H1 (cell line): ENCODE measurements around the gene CTCF. TPM values are rescaled to one million over a fixed set of nuclear protein-coding genes. Genes with fewer than 3 reads are reported as not detected.

Experiments
- CREB1 ChIP-seq: IDR thresholded peaks from 2 replicates; pipeline ENCODE4 v1.6.1; 2012; ENCODE audit warnings: inconsistent platforms
- EP300 ChIP-seq, 2 experiments: IDR thresholded peaks; 1 replicate in 1 of 2; 2 replicates in 1 of 2; pipeline ENCODE4 v1.6.1; 2011 to 2012; ENCODE audit warnings: low read depth in 2 of 2, low read length in 2 of 2, mild to moderate bottlenecking in 2 of 2, borderline replicate concordance in 1 of 2, inconsistent platforms in 1 of 2, moderate library complexity in 1 of 2
- GTF2F1 ChIP-seq: IDR thresholded peaks from 2 replicates; pipeline ENCODE4 v1.6.1; 2012; ENCODE audit warnings: low read depth, low read length, improper control_type of control experiment, borderline replicate concordance
- POLR2A ChIP-seq, 2 experiments: IDR thresholded peaks; 1 replicate in 1 of 2; 2 replicates in 1 of 2; pipeline ENCODE4 v1.6.1; 2011; ENCODE audit warnings: low read depth in 2 of 2, low read length in 2 of 2, mild to moderate bottlenecking in 2 of 2; ENCODE audit errors: control extremely low read depth in 1 of 2
- RBBP5 ChIP-seq: IDR thresholded peaks from 2 replicates; pipeline ENCODE4 v1.7.1; 2012; ENCODE audit warnings: low read depth, mild to moderate bottlenecking, inconsistent platforms, low read length, moderate library complexity, borderline replicate concordance
- SP2 ChIP-seq: IDR thresholded peaks from 2 replicates; pipeline ENCODE4 v1.6.1; 2012; ENCODE audit warnings: mild to moderate bottlenecking, low read length, inconsistent platforms
- TAF1 ChIP-seq: IDR thresholded peaks from 2 replicates; pipeline ENCODE4 v1.6.1; 2011; ENCODE audit warnings: mild to moderate bottlenecking, low read depth, low read length
- ZNF274 ChIP-seq: IDR thresholded peaks from 2 replicates; pipeline ENCODE4 v1.7.0; 2012; ENCODE audit warnings: low read length, borderline replicate concordance; ENCODE audit errors: extremely low read depth
- polyA plus RNA-seq, 7 experiments: library from polyadenylated mRNA; depleted of rRNA in 3 of 7; stranded (reverse) in 5 of 7; unstranded in 2 of 7; fragments of >200 nt in 5 of 7; fragments of 200-250 nt in 2 of 7; gene quantifications; 1 replicate in 5 of 7; 2 replicates in 1 of 7; 4 replicates in 1 of 7; pipeline versions ENCODE4 v1.2.1 to v1.2.3, GENCODE V29; 2011 to 2013; ENCODE audit warnings: missing spikeins in 2 of 7, mixed read lengths in 2 of 7
- total RNA-seq: library from RNA; stranded (reverse); fragmentation: NEBNext Ultra II Directional; extraction: Animal tissue kit (Norgen Biotek cat#: 25700); gene quantifications from 2 replicates; pipeline ENCODE4 v1.2.1, GENCODE V29; 2021
- TF ChIP-seq, protein P1 (sequence below), 3 experiments: IDR thresholded peaks; 1 replicate in 2 of 3; 2 replicates in 1 of 3; pipeline versions ENCODE4 v1.5.1 to v1.6.1; 2011; ENCODE audit warnings: low read length in 3 of 3, mild to moderate bottlenecking in 3 of 3, inconsistent platforms in 2 of 3, low read depth in 1 of 3, moderate library complexity in 1 of 3; ENCODE audit not compliant: insufficient read depth in 1 of 3; ENCODE audit errors: control extremely low read depth in 1 of 3
- TF ChIP-seq, protein P2 (sequence below): IDR thresholded peaks from 2 replicates; pipeline ENCODE4 v1.6.1; 2012; ENCODE audit warnings: low read length, inconsistent platforms
- TF ChIP-seq, protein P3 (sequence below): IDR thresholded peaks from 2 replicates; pipeline ENCODE4 v1.6.1; 2012; ENCODE audit warnings: inconsistent platforms

Gene CTCF
- total and polyA plus RNA-seq, 2 of the 8 experiments (the other 6 are each of a cell fraction or from before 2014, with no cell fraction given), result 32.4 to 66.0 TPM

DNA sequence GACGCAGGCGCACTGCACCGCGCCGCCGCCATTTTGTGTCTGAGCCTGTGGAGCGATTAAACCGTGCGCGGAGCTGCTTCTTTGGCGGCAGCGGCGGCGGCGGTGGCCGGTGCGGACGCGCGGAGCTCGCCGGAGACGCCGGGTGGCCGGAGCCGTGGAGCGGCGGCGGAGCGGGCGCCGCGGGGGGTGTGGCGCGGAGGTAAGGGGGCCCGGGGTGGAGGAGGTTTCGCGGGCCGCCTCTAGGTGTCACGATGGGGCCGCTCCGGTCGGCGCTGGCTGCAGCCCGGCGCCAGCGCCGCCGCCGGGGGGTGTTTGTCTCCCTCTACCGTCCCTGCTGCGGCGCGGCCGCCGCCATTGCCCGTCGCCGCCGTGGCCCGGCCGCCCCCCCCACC, at the start of gene CTCF (continued):
- TF ChIP-seq, protein P1, sequence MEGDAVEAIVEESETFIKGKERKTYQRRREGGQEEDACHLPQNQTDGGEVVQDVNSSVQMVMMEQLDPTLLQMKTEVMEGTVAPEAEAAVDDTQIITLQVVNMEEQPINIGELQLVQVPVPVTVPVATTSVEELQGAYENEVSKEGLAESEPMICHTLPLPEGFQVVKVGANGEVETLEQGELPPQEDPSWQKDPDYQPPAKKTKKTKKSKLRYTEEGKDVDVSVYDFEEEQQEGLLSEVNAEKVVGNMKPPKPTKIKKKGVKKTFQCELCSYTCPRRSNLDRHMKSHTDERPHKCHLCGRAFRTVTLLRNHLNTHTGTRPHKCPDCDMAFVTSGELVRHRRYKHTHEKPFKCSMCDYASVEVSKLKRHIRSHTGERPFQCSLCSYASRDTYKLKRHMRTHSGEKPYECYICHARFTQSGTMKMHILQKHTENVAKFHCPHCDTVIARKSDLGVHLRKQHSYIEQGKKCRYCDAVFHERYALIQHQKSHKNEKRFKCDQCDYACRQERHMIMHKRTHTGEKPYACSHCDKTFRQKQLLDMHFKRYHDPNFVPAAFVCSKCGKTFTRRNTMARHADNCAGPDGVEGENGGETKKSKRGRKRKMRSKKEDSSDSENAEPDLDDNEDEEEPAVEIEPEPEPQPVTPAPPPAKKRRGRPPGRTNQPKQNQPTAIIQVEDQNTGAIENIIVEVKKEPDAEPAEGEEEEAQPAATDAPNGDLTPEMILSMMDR (IDR thresholded peaks at IDR 0.05; ENCODE audit: control extremely low read depth in 1 of 3, insufficient read depth in 1 of 3, low read depth in 1 of 3, low read length in 3 of 3), result peak; percentile 29 to 84 (median 41)
- TF ChIP-seq CREB1, result no peak
- TF ChIP-seq TAF1, result peak; percentile 47
- TF ChIP-seq, protein P2, sequence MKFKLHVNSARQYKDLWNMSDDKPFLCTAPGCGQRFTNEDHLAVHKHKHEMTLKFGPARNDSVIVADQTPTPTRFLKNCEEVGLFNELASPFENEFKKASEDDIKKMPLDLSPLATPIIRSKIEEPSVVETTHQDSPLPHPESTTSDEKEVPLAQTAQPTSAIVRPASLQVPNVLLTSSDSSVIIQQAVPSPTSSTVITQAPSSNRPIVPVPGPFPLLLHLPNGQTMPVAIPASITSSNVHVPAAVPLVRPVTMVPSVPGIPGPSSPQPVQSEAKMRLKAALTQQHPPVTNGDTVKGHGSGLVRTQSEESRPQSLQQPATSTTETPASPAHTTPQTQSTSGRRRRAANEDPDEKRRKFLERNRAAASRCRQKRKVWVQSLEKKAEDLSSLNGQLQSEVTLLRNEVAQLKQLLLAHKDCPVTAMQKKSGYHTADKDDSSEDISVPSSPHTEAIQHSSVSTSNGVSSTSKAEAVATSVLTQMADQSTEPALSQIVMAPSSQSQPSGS, result no peak
- TF ChIP-seq POLR2A (IDR thresholded peaks at IDR 0.05; ENCODE audit: control extremely low read depth in 1 of 2, low read depth in 2 of 2, low read length in 2 of 2), result peak; percentile 51 to 75; a peak in 2 of 3 replicates
- peak; percentile 71; the same call in 1 of the 2 replicates for TF ChIP-seq RBBP5
- TF ChIP-seq, protein P3, sequence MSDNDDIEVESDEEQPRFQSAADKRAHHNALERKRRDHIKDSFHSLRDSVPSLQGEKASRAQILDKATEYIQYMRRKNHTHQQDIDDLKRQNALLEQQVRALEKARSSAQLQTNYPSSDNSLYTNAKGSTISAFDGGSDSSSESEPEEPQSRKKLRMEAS, result no peak
- TF ChIP-seq ZNF274, result no peak
- no peak for TF ChIP-seq GTF2F1
- TF ChIP-seq SP2, result no peak
- no peak for TF ChIP-seq EP300 (IDR thresholded peaks at IDR 0.05; ENCODE audit: borderline replicate concordance in 1 of 2, low read depth in 2 of 2, low read length in 2 of 2)
